Hepatocyte (in vitro differentiated cells): ENCODE measurements around the gene EGLN1.

ENCODE experiments used
- CTCF ChIP-seq: fragments of 200-600 bp; sonication (generic); IDR thresholded peaks from 2 replicates; pipeline ENCODE4 v1.5.1; 2016; ENCODE audit warnings: antibody characterized with exemption, mild to moderate bottlenecking; ENCODE audit not compliant: poor library complexity
- EZH2 ChIP-seq: fragments of 200-600 bp; sonication (generic); IDR thresholded peaks from 2 replicates; pipeline ENCODE4 v1.6.1; 2016; ENCODE audit warnings: antibody characterized with exemption, mild to moderate bottlenecking, borderline replicate concordance
- EZH2phosphoT487 ChIP-seq: fragments of 200-600 bp; sonication (generic); IDR thresholded peaks from one replicate; pipeline ENCODE4 v1.6.1; 2018; ENCODE audit warnings: antibody characterized with exemption, mild to moderate bottlenecking, low read depth, moderate library complexity; ENCODE audit not compliant: unreplicated experiment, severe bottlenecking

- TF ChIP-seq CTCF (no peak), EZH2phosphoT487 (no peak), EZH2 (no peak)
These were observed 6.3 kb upstream of the EGLN1 start for GRCh38 chr1:231428377-231428776.
